WTC11 (cell line): ENCODE measurements around the gene NOS1. TPM values are rescaled to one million over a fixed set of nuclear protein-coding genes. Genes with fewer than 3 reads are reported as not detected.
A peak's percentile ranks its signal among the peaks of the same experiment; 100 is the strongest.

Source experiments
- ATAC-seq: fragments of 200-7000 bp; cut with Tn5 transposase; 2 replicates; pipeline ENCODE4 v1.10.0; 2021; ENCODE audit warnings: mild to moderate bottlenecking, moderate library complexity
- CTCF ChIA-PET: fragments of 300-600 bp; sonication (Branson Sonifier 250); formaldehyde crosslinking; loops from one replicate; lab custom pipeline; 2021; ENCODE audit warnings: antibody characterized with exemption; lab: Charles Lee
- POLR2A ChIA-PET: fragments of 350-600 bp; sonication (Branson Sonifier 250); formaldehyde crosslinking; loops from one replicate; lab custom pipeline; 2021; ENCODE audit warnings: antibody characterized with exemption; lab: Charles Lee
- DNase-seq: peaks from one replicate; pipeline ENCODE4 v3.0.0; 2021; ENCODE audit warnings: low spot score
- H3K27ac Mint-ChIP-seq: 2 replicates; pipeline ENCODE4 v1.8.0; 2021; ENCODE audit warnings: mixed read lengths
- H3K27me3 Mint-ChIP-seq: 2 replicates; pipeline ENCODE4 v1.8.0; 2021; ENCODE audit warnings: low read depth, mild to moderate bottlenecking, moderate library complexity, mixed read lengths
- H3K36me3 Mint-ChIP-seq: 2 replicates; pipeline ENCODE4 v1.8.0; 2021; ENCODE audit warnings: mixed read lengths
- H3K4me1 Mint-ChIP-seq: 2 replicates; pipeline ENCODE4 v1.8.0; 2022; ENCODE audit warnings: mixed read lengths
- H3K4me3 Mint-ChIP-seq: 2 replicates; pipeline ENCODE4 v1.8.0; 2021; ENCODE audit warnings: mild to moderate bottlenecking, moderate library complexity, mixed read lengths
- H3K9me3 Mint-ChIP-seq: 2 replicates; pipeline ENCODE4 v1.8.0; 2021; ENCODE audit warnings: mixed read lengths
- AFF4 ChIP-seq: sonication (generic); formaldehyde crosslinking; IDR thresholded peaks from 2 replicates; pipeline ENCODE4 v1.8.1; 2023; ENCODE audit warnings: mild to moderate bottlenecking, missing genetic modification reagents, borderline replicate concordance
- CREM ChIP-seq: sonication (generic); formaldehyde crosslinking; IDR thresholded peaks from 2 replicates; pipeline ENCODE4 v1.8.1; 2022; ENCODE audit warnings: mild to moderate bottlenecking, missing genetic modification reagents, moderate library complexity
- IRF2 ChIP-seq: sonication (generic); formaldehyde crosslinking; IDR thresholded peaks from 2 replicates; pipeline ENCODE4 v1.8.0; 2022; ENCODE audit warnings: low read depth, missing genetic modification reagents, borderline replicate concordance
- MLX ChIP-seq: sonication (generic); formaldehyde crosslinking; IDR thresholded peaks from 2 replicates; pipeline ENCODE4 v1.8.1; 2023; ENCODE audit warnings: mild to moderate bottlenecking, missing genetic modification reagents, moderate library complexity
- MXD4 ChIP-seq: fragments of 250-450 bp; sonication (Bioruptor Pico); IDR thresholded peaks from 2 replicates; pipeline ENCODE4 v1.8.0; 2021; ENCODE audit warnings: mild to moderate bottlenecking, moderate library complexity, borderline replicate concordance
- NR2C2 ChIP-seq: sonication (generic); formaldehyde crosslinking; IDR thresholded peaks from 2 replicates; pipeline ENCODE4 v1.8.0; 2022; ENCODE audit warnings: mild to moderate bottlenecking, missing genetic modification reagents
- OVOL2 ChIP-seq: fragments of 250-450 bp; sonication (Bioruptor Pico); IDR thresholded peaks from 2 replicates; pipeline ENCODE4 v1.9.0; 2021; ENCODE audit warnings: mild to moderate bottlenecking, borderline replicate concordance
- RORB ChIP-seq: fragments of 250-450 bp; sonication (Bioruptor Pico); IDR thresholded peaks from 2 replicates; pipeline ENCODE4 v1.9.0; 2021; ENCODE audit warnings: mild to moderate bottlenecking
- ZNF138 ChIP-seq: sonication (generic); formaldehyde crosslinking; conservative IDR thresholded peaks from 2 replicates; pipeline ENCODE4 v1.8.1; 2022; ENCODE audit warnings: mild to moderate bottlenecking, moderate library complexity, missing genetic modification reagents
- ZNF416 ChIP-seq: fragments of 250-450 bp; sonication (Bioruptor Pico); IDR thresholded peaks from 2 replicates; pipeline ENCODE4 v1.9.0; 2021; ENCODE audit warnings: mild to moderate bottlenecking, inconsistent platforms
- ZNF423 ChIP-seq: fragments of 250-450 bp; sonication (Bioruptor Pico); IDR thresholded peaks from 2 replicates; pipeline ENCODE4 v2.1.2; 2022; ENCODE audit warnings: mild to moderate bottlenecking, moderate library complexity
- ZNF671 ChIP-seq: fragments of 250-450 bp; sonication (Bioruptor Pico); IDR thresholded peaks from 2 replicates; pipeline ENCODE4 v1.8.0; 2021; ENCODE audit warnings: mild to moderate bottlenecking
- total RNA-seq: library from RNA; stranded (reverse); gene quantifications from 3 replicates; pipeline ENCODE4 v1.2.3, GENCODE V29; 2021
- TF ChIP-seq, protein P1 (sequence below): sonication (generic); formaldehyde crosslinking; IDR thresholded peaks from 2 replicates; pipeline ENCODE4 v1.8.0; 2022; ENCODE audit warnings: mild to moderate bottlenecking, missing genetic modification reagents
- TF ChIP-seq, protein P2 (sequence below): fragments of 250-450 bp; sonication (Bioruptor Pico); IDR thresholded peaks from 2 replicates; pipeline ENCODE4 v1.9.0; 2021; ENCODE audit warnings: mild to moderate bottlenecking, borderline replicate concordance
- TF ChIP-seq, protein P3 (sequence below): sonication (generic); formaldehyde crosslinking; IDR thresholded peaks from 2 replicates; pipeline ENCODE4 v1.8.0; 2023; ENCODE audit warnings: mild to moderate bottlenecking, missing genetic modification reagents

NOS1 gene
- total RNA-seq, 1 experiment from 2014 or later: 4.5 TPM

- DNase-seq (peak; percentile 40), ATAC-seq (peak; percentile 8)
- H3K4me3 Mint-ChIP-seq: peak overlapping the region; percentile 90
- CTCF ChIA-PET: interaction anchor here (1.0 kb wide), 1 partner anchor 165 kb away, joined by 3 read pairs; no protein-coding TSS in a partner anchor
- H3K9me3 Mint-ChIP-seq: peaks cover 7% of the 10 kb centered on the region
- no peak for TF ChIP-seq RORB (CRISPR knock-in tag)
- TF ChIP-seq AFF4 (CRISPR knock-in tag): no peak
- no peak for TF ChIP-seq ZNF671 (CRISPR knock-in tag)
- TF ChIP-seq MLX (CRISPR knock-in tag): no peak
- TF ChIP-seq, protein P1, sequence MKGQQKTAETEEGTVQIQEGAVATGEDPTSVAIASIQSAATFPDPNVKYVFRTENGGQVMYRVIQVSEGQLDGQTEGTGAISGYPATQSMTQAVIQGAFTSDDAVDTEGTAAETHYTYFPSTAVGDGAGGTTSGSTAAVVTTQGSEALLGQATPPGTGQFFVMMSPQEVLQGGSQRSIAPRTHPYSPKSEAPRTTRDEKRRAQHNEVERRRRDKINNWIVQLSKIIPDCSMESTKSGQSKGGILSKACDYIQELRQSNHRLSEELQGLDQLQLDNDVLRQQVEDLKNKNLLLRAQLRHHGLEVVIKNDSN (CRISPR knock-in tag): 0 out of 2 replicates have a peak, but pooled peaks have one; percentile 8
- no peak for TF ChIP-seq NR2C2 (CRISPR knock-in tag)
- no peak for TF ChIP-seq MXD4 (CRISPR knock-in tag)
- peaks cover 22% of the 10 kb centered on the region for H3K4me1 Mint-ChIP-seq
- POLR2A ChIA-PET: interaction anchor here (0.7 kb wide), 1 partner anchor 489 kb away, joined by 3 read pairs; no protein-coding TSS in a partner anchor
- H3K27ac Mint-ChIP-seq: peak overlapping the region; percentile 60; the same call in 1 of the 2 replicates
- H3K36me3 Mint-ChIP-seq: peaks cover 23% of the 10 kb centered on the region
- H3K27me3 Mint-ChIP-seq: peaks cover 8% of the 10 kb centered on the region; the same call in 1 of the 2 replicates
These were observed 171.7 kb downstream of the NOS1 start for GRCh38 chr12:117189725-117190209.

GRCh38 chr12:117188961-117189724, 172.3 kb downstream of the NOS1 start:
- CTCF ChIA-PET: interaction anchor here (0.6 to 1.0 kb wide), 3 partner anchors 70 to 325 kb away, joined by 3 to 4 read pairs (median 3); no protein-coding TSS in a partner anchor
- POLR2A ChIA-PET: interaction anchor here (0.7 kb wide), 1 partner anchor 91 kb away, joined by 3 read pairs; no protein-coding TSS in a partner anchor
- ATAC-seq: peak; percentile 3; the same call in 1 of the 2 replicates
- H3K4me3 Mint-ChIP-seq: peak overlapping the region; percentile 90
- H3K36me3 Mint-ChIP-seq: peaks cover 28% of the 10 kb centered on the region
- peaks cover 8% of the 10 kb centered on the region; the same call in 1 of the 2 replicates for H3K27me3 Mint-ChIP-seq
- peaks cover 22% of the 10 kb centered on the region for H3K4me1 Mint-ChIP-seq
- H3K9me3 Mint-ChIP-seq: peaks cover 7% of the 10 kb centered on the region
- H3K27ac Mint-ChIP-seq: peak overlapping the region; percentile 60
- DNase-seq: no peak
- TF ChIP-seq ZNF416 (CRISPR knock-in tag) (no peak), CREM (CRISPR knock-in tag) (no peak), IRF2 (CRISPR knock-in tag) (no peak), ZNF423 (CRISPR knock-in tag) (no peak), AFF4 (CRISPR knock-in tag) (no peak), ZNF671 (CRISPR knock-in tag) (no peak), ZNF138 (no peak), OVOL2 (CRISPR knock-in tag) (no peak)
- TF ChIP-seq, protein P2, sequence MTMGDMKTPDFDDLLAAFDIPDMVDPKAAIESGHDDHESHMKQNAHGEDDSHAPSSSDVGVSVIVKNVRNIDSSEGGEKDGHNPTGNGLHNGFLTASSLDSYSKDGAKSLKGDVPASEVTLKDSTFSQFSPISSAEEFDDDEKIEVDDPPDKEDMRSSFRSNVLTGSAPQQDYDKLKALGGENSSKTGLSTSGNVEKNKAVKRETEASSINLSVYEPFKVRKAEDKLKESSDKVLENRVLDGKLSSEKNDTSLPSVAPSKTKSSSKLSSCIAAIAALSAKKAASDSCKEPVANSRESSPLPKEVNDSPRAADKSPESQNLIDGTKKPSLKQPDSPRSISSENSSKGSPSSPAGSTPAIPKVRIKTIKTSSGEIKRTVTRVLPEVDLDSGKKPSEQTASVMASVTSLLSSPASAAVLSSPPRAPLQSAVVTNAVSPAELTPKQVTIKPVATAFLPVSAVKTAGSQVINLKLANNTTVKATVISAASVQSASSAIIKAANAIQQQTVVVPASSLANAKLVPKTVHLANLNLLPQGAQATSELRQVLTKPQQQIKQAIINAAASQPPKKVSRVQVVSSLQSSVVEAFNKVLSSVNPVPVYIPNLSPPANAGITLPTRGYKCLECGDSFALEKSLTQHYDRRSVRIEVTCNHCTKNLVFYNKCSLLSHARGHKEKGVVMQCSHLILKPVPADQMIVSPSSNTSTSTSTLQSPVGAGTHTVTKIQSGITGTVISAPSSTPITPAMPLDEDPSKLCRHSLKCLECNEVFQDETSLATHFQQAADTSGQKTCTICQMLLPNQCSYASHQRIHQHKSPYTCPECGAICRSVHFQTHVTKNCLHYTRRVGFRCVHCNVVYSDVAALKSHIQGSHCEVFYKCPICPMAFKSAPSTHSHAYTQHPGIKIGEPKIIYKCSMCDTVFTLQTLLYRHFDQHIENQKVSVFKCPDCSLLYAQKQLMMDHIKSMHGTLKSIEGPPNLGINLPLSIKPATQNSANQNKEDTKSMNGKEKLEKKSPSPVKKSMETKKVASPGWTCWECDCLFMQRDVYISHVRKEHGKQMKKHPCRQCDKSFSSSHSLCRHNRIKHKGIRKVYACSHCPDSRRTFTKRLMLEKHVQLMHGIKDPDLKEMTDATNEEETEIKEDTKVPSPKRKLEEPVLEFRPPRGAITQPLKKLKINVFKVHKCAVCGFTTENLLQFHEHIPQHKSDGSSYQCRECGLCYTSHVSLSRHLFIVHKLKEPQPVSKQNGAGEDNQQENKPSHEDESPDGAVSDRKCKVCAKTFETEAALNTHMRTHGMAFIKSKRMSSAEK (CRISPR knock-in tag): no peak
- TF ChIP-seq, protein P3, sequence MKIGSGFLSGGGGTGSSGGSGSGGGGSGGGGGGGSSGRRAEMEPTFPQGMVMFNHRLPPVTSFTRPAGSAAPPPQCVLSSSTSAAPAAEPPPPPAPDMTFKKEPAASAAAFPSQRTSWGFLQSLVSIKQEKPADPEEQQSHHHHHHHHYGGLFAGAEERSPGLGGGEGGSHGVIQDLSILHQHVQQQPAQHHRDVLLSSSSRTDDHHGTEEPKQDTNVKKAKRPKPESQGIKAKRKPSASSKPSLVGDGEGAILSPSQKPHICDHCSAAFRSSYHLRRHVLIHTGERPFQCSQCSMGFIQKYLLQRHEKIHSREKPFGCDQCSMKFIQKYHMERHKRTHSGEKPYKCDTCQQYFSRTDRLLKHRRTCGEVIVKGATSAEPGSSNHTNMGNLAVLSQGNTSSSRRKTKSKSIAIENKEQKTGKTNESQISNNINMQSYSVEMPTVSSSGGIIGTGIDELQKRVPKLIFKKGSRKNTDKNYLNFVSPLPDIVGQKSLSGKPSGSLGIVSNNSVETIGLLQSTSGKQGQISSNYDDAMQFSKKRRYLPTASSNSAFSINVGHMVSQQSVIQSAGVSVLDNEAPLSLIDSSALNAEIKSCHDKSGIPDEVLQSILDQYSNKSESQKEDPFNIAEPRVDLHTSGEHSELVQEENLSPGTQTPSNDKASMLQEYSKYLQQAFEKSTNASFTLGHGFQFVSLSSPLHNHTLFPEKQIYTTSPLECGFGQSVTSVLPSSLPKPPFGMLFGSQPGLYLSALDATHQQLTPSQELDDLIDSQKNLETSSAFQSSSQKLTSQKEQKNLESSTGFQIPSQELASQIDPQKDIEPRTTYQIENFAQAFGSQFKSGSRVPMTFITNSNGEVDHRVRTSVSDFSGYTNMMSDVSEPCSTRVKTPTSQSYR (CRISPR knock-in tag): no peak
